DMS79 (cell line): ENCODE measurements around the gene SFI1.
"Not testable (repeated sequence)": the region's sequence is repeated elsewhere in the genome, so short reads cannot be mapped to it uniquely, and the experiment has no call there.

ENCODE experiments used
- DNase-seq: peaks from one replicate; lab custom pipeline; 2025; lab: John Stamatoyannopoulos, UW

The SFI1 gene

DNA sequence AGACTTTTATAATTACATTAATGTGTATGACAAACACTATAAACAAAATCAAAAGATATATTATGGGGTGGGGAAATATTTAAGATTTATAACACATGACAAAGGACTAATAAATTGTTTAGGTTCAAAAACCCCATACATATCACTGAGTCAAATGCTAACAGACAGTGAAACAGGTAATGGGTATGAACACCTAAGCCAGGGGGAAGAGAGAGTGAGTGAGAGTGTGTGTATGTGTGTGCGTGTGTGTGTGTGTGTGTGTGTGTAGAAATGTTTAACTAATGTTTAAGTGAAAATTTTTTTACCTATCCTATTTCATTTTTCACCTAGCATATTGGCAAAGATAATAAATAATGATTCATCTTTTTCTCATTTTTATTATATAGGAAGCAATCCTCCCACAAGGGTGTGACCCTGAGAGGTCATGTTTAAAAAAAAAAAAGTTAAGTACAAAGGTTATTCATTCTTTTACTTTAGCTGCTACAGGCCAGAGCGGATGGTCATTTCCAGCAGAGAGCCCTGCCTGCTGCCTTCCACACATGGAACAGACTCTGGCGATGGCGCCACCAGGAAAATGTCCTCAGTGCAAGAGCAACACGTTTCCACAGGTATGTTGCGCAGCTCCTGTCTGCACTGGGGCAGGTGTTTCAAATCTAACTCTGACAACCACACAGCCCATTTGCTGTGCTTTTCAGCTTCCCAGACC is 92.8 kb downstream of the SFI1 start:
- no peak for DNase-seq

DNA sequence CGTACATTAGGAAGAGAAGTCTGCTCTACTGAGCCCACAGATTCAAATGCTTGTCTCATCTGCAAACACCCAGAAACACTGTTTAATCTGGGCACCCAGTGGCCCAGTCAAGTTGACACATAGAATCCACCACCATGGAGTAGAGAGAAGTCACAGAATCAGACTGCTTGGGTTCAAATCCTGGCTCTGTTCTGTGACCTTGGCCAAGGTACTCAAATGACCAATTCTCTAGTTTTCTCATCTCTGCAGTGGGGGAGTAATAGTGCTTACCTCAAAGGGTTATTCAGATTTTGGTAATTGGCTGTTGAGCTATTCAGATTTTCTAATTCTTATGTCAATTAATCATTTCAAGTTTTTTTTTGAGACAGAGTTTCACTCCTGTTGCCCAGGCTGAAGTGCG is 93.8 kb downstream of the SFI1 start:
- not testable (repeated sequence) for DNase-seq

DNA sequence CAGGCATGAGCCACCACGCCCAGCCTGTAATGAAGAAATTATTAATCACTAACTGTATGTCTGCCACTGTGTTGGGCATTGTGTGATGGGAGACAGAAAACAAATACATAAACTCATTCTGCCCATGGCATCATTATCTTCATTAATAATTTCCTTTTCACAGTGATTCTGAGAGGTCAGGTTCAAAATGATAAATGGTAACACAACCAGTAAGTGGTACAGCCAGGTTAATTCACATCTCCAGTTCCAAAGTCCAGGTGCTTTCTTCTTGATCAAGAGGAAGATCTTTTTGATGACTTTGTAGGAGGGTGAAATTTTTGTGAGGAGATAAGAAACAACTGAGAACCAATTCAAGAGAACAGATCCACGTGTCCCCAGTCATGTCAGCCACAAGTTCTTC is 98.9 kb downstream of the SFI1 start:
- DNase-seq: no peak

DNA sequence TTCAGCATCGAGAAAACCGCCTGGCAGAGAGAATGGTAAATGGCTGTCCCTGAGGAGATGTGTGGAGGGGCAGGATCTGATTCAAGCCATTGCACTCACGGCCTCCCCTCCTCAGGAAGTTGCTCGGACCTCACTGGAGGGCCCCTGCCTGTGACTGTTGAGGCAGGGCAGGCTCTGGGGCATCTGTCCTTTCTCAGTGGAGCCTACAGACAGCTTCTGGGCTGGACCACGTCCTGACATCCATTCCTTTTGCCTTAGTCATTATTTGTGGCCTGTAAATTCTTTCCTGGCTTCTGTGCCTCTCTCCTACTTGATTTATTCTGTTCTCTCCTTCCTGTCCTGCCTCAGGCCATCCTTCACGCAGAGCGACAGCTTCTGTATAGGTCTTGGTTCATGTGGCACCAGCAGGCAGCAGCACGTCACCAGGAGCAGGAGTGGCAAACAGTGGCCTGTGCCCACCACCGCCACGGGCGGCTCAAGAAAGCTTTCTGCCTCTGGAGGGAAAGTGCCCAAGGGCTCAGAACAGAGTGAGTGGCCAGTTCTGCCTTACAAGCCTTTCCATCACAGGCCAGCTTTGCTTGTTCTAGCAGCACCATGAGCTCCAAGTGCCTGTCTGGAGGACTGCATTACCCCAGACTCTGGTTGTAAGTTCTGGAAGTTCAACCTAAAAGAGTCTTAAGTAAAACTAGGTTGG is 106.1 kb downstream of the SFI1 start:
- no peak for DNase-seq

DNA sequence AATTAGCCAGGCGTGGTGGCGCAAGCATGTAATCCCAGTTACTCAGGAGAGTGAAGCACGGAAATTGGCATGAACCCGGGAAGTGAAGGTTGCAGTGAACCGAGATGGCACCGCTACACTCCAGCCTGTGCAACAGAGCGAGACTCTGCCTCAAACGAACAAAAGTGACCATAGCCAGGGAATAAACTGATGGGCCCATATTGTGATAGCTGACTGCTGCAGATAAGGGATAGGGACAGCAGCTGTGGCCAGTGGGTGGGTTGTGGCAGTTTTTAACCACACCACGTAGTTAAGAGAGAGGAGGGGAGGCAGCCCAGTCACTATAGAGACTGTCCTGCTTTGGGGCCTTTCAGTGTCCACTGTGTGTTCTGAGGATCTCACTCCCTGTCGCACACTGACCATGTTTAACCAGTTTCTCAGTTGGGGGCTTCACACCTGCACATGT is 106.8 kb downstream of the SFI1 start:
- no peak for DNase-seq

DNA sequence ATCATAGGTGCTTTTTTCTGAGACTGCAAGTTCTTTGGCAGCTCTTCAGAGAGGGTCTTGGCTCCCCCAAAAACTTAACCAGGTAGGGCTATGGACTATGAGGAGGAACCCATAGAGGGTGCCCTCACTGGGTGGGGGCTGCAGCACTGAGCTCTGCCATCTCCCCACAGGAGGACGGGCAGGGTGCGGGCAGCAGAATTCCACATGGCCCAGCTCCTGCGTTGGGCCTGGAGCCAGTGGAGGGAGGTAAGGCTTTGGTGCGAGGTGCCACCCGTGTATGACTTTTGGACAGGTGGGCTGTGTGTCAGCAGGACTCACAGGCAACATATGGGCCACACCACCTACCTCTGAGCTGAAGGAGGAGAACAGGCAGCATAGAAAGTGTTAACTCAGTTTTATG is 107.2 kb downstream of the SFI1 start:
- no peak for DNase-seq

DNA sequence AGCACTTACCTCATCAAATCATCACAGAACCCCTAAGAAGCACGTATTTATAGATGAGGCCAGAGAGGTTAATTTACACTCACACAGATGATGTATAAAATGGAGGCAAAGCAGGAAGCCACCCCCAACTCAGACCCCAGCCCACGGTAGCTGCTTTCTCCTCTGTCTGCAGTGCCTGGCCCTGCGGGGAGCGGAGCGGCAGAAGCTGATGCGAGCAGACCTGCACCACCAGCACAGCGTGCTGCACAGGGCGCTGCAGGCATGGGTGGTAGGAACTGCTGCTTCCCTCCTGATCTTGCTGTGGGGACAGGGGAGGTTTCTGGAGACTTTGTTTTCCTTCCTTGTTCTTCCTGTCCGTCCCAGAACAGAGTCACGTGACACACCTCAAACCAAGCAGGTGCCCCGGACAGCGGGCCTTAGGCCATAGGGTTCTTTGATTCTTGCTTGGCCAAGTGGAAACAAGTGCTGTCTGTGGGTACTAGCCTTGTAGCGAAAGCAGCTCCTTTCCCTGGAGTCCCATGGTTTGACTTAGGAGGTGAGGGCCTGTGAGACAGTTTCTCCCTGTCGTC is 107.9 kb downstream of the SFI1 start:
- no peak for DNase-seq

DNA sequence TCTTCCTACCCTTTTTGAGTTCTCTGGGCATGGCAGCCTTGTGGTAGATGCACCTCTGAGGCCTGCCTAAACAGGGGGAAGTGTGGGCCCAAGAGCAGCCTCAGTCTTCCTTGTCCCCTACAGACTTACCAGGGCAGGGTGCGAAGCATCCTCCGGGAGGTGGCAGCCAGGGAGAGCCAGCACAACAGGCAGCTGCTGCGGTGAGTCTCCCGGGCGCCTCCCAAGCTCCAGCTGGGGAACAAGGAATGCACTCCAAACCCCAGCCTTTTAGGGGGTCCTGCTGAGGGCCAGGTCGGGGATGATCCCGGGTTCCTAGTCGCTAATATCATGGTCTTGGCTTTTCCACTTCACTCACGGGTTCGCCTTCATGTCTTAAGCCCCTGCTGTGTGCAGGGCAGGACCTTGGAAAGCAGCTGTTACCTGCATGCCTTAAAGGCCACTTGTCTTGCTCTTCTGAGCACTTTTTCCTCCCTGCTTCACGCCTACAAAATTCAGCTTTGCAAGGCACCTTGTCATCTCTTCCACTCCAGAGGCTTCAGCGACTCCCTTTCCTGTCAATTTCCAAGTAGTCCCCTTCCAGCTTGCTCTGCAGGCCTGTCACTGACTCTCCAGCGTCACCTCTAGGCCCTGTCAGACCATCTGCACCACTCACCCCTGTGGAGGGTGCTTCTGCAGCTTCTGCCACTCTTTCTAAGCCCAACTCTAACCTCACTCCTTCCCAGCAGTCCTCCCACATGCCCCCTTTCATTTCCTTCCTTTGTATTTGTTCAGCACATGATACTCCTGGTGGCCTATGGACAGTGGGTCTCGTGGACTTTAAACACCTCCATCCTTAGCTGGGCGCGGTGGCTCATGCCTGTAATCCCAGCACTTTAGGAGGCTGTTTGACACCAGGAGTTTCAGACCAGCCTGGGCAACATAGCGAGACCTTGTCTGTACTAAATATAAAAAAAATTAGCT is 108.7 kb downstream of the SFI1 start:
- DNase-seq: peak; percentile 22

DNA sequence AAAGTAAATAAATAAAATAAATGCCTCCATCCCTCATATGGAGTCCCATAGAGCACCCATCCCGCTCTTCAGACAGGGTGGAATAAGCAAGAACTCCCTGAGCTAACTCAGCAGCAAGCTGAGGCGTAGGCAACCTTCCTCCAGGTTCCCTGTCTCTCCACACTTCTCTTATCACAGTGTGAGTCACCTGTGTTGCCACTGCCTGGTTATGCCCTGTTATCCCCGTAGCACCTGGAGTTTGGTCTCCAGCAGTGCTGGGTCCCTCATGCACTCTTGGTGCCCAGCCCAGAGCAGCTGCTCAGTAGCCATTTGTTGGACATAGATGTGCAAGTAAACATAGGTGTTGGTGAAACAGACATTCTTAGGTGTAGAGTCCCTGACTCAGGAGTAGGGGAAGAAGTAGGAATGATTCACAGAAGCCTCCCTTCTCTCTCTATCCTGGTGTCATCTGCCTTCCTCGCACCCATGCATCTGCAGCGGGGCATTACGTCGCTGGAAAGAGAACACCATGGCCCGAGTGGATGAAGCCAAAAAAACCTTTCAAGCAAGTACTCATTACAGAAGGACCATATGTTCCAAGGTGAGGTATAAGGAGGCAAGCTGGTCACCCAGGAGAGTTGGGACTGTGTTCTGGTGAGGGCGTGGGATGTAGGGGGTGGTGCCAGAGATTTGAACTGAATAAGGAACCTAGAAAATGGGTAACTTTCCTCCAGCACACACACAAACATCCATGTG is 109.7 kb downstream of the SFI1 start:
- no peak for DNase-seq

DNA sequence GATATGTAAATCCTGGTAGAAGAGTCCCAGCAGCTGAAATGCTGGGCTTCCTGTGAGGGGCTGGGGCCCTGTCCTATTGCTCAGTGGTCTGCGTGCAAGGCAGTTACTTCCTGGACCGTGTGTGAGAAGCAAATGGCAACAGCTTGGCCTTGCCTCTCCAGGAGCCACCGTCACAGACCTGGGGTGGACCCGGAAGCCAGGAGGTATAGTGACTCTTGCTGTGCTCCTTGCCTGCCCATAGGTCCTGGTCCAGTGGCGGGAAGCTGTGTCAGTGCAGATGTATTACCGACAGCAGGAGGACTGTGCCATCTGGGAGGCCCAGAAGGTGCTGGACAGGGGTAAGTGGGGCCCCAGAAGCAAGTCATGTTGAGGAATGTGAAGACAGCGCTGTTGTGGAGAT is 111.4 kb downstream of the SFI1 start:
- DNase-seq: no peak

DNA sequence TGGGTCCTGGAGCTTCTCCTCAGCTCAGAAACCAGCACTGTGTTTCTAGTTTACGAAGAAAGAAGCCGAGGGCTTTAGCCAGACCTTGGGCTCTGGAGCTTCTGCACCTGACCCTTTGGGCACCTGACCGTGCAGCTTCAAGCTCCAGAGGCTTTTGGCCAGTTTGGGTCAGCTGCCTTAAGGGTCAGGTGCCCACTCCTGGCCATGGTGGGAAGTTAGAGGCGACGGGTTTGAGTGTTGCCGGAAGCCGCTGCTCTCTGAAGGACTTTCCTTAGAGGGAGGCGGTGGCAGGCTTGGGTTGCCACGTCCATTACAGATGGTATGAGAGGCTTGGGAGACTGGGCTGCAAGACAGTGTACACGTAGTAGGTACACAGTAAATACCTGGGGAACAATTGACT is 113.4 kb downstream of the SFI1 start:
- no peak for DNase-seq

DNA sequence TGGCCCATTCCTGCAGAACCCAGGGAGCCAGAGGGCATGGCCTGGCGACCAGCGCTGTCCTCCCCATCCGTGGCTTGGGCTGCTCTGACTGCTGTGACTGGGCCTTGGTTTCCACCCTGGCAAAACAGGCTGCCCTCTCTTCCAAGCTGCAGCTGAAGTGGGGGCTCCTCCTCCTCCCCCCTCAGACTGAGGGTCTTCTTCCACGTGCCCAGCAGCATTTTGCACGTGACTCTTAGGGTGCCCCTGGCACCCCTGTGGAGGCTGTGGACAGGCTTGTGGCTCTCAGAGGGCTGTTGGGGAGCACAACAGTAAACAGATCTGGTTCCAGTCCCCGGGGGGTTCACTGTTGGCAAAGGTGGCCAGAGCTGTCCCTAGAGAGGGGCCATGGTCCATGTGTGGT is 114.3 kb downstream of the SFI1 start:
- DNase-seq: no peak

DNA sequence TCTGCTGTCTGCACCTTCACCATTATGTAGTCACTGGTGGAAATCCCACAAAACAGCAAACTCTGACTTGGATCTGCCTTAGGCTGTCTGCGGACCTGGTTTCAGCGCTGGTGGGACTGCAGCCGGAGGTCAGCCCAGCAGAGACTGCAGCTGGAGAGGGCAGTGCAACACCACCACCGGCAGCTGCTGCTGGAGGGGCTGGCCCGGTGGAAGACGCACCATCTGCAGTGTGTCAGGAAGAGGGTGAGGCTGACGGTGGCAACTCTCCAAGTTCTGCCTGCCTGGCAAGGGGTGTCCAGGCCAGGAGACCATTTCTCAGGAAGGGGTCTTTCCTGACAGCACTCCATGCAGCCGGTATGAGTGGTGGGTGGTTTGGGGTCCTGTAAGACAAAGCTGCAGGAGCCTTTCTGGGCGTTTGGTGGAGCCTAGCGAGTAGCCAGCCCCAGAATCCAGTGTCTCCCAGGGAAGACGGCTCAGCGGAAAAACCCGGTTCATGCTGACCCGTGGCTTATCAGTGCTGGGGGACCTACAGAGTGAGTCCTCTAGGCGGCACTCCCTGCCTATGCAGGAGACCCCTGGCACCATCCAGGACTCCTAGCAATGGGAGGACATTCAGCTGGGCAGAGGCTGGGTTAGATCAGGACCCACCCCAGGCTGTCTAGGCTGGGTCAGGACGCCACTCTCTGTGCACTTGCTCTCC is 114.9 kb downstream of the SFI1 start:
- no peak for DNase-seq

DNA sequence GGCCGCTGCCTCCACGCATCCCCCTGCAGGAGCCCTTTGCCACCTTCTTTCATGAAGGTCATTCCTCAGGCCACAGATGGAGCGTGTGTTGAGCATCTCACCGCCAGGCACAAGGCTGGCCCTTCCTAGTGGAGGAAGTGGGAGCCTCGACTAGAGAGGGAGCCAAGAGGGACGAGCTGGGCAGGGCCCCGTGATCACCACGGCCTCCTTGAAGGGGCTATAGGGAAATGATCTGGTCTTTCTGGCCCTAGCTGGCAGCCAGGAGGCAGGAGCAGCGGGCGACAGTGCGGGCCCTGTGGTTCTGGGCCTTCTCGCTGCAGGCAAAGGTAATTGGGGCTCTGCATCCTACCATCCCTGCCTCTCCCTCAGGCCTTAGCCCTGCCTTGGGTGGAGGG is 116.6 kb downstream of the SFI1 start:
- DNase-seq: no peak

DNA sequence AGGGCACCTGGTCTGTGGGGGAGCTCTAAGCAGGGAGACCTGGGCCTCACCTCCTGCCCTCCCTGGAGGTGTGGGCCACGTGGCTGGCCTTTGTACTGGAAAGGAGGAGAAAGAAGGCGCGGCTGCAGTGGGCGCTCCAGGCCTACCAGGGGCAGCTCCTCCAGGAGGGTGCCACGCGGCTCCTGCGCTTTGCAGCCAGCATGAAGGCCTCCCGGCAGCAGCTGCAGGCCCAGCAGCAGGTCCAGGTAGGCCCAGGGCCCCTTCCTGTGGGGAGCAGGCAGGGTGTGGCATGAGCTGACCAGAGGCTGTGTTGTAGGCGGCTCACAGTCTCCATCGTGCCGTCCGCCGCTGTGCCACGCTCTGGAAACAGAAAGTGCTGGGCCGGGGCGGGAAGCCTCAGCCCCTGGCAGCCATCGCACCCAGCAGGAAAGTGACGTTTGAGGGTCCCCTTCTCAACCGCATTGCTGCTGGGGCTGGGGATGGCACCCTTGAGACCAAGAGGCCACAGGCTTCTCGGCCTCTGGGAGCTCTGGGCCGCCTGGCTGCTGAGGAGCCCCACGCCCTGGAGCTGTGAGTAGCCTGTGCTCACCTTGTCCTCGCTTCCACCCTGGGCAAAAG is 117.1 kb downstream of the SFI1 start:
- DNase-seq: no peak

DNA sequence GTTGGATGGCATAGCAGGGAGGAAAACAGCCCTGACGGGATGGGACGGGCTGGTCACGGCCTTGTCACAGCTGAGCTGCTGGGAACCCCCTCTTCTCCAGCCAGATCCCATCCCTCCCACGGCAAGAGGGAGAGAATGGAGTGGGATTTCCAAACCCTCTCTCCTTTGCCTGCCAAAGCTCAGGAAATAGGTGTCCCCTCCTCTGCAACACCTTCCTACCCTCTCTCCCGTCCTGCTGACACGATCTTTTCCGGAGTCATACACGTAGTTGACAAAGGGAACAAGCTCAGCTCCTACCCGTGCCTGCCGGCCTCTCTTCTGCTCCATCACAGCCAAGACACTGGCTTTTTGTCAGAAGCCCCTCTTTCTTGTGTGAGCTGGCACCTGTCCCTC is 117.6 kb downstream of the SFI1 start:
- no peak for DNase-seq

DNA sequence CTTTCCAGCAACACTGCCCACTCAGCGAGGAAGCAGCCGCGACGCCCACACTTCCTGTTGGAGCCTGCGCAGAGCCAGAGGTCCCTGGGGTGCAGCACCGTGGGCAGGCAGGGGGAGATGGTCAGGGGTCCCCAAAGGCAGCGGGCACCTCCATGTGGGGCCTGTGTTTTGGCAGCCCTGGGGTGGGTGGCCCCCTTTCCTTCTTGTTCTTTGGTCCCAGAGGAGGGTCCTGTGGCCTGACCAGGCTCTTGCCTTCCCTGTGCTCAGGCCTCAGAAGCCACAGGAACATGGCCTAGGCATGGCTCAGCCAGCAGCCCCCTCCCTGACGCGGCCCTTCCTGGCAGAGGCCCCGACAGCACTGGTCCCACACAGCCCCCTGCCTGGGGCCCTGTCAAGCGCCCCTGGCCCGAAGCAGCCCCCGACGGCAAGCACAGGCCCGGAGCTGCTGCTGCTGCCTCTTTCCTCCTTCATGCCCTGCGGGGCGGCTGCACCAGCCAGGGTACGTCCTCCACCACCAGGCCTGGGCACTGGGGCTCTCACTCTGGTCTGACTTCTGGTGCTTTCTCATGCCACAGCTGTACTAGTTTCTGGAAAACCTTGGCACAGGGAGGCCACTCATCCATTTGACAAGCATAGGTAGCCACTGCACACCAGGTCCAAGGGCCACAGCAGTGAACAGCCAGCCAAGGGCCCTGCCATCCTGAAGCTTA is 118.6 kb downstream of the SFI1 start:
- no peak for DNase-seq

DNA sequence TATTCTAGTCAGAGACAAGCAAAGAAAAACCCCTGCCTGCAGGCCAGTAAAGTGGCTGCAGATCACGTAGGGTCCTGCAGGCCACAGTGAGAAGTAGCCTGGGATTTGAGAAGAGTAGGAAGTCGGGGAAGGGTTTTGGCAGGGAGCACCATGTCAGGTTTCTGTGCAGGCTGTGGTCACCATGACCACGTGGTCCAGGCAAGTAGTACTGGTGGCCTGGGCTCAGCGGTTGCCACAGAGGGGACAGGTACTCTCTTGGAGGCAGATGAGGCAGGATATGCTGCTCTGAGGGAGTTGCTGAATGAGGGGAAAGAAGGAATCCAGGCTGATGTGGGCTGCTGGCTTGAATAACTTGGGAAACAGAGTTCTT is 119.1 kb downstream of the SFI1 start:
- no peak for DNase-seq

DNA sequence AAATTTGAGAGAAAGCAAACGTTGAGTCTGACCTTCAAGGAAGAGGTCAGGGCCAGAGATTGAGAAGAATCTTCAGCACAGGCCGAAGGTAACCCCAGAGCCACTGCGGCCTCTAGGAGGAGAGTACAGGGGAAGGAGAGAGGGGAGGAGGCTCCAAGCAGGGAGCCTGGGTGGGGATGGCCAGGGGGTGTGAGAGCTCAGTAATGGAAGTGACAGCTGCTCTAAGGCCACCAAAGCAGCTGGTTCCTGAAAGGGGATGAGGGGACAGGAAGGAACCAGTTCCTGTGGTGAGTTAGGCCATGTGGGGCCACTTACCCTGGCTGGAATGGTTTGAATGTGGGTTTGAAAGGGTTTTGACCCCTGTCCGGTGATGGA is 119.6 kb downstream of the SFI1 start:
- no peak for DNase-seq

DNA sequence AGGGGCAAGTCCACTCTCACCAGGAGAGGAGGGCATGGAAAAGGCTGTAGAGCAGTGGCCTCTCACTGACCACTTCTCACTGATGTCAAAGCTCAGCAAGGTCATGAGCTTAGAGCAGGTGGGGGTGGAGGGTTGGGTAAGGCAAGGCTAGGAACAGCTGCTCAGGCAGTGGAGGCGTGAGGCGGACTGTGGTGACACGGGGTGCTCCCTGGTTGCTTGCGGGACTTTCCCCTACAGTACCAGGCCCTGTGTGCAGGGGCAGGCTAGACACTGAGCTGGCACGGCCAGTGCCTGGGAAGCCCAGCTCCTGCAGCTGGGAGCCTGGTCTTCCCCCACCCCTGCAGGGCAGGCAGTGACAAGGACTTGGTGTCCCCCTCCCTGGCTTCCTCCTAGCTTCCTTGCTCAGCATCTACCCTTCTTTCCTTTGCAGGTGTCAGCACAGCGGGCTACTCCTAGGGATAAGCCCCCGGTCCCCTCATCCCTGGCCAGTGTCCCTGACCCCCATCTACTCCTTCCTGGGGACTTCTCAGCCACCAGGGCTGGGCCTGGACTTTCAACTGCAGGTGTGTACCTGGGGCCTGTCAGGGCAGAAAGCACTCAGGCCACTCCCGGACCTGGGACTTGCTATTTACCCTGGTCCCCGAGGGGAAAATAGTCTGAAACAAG is 120.1 kb downstream of the SFI1 start:
- no peak for DNase-seq
